Measurements from ENCODE around the gene SCAF1. TPM values are rescaled to one million over a fixed set of nuclear protein-coding genes. Genes with fewer than 3 reads are reported as not detected.

Gene SCAF1
- total RNA-seq, 2 donors from 2014 or later, result 84.8 to 94.5 TPM

- H3K36me3 ChIP-seq (ENCODE audit: control insufficient read depth, insufficient read depth, low read length), result peaks cover 42% of the 10 kb centered on the region
- DNase-seq, result no peak
- WGBS, 2 experiments (ENCODE audit: insufficient coverage in 1 of 2, insufficient read length in 1 of 2), result 86 to 100% methylated on average over 1 to 2 of the region's 2 CpGs
- no peak overlapping the region for H3K9ac ChIP-seq (ENCODE audit: extremely low read depth, low read length, poor library complexity, severe bottlenecking)
- peak overlapping the region; percentile 97 for H3K4me3 ChIP-seq (ENCODE audit: low read length)
- Mint-ChIP-seq H3K4me1 (peaks cover 39% of the 10 kb centered on the region), H3K36me3 (ENCODE audit: low read depth) (peaks cover 30% of the 10 kb centered on the region), H3K27ac (peak overlapping the region; percentile 29), H3K27me3 (ENCODE audit: insufficient read depth) (peaks cover 11% of the 10 kb centered on the region), H3K9me3 (no peaks in the 10 kb centered on the region), H3K4me3 (peak overlapping the region; percentile 99)
- no peak overlapping the region for H3K27ac ChIP-seq (ENCODE audit: low read depth, low read length)
- no peaks in the 10 kb centered on the region for H3K9me3 ChIP-seq (ENCODE audit: control insufficient read depth, low read length)
- no peaks in the 10 kb centered on the region for H3K27me3 ChIP-seq (ENCODE audit: control insufficient read depth, insufficient read depth, low read length, poor library complexity, severe bottlenecking)
- H3K4me1 ChIP-seq (ENCODE audit: control insufficient read depth, insufficient read depth, low read length), result peaks cover 4% of the 10 kb centered on the region
- no peak for TF ChIP-seq CTCF (conservative IDR thresholded peaks at IDR 0.05)
Observed at GRCh38 chr19:49643466-49643865, 1.5 kb downstream of the SCAF1 start.

- Histone ChIP-seq H3K9ac (ENCODE audit: extremely low read depth, low read length, poor library complexity, severe bottlenecking) (no peak overlapping the region), H3K9me3 (ENCODE audit: control insufficient read depth, low read length) (no peaks in the 10 kb centered on the region), H3K4me3 (ENCODE audit: low read length) (no peak overlapping the region), H3K27ac (ENCODE audit: low read depth, low read length) (no peak overlapping the region), H3K36me3 (ENCODE audit: control insufficient read depth, insufficient read depth, low read length) (peaks cover 58% of the 10 kb centered on the region), H3K4me1 (ENCODE audit: control insufficient read depth, insufficient read depth, low read length) (peaks cover 4% of the 10 kb centered on the region), H3K27me3 (ENCODE audit: control insufficient read depth, insufficient read depth, low read length, poor library complexity, severe bottlenecking) (no peaks in the 10 kb centered on the region)
- DNase-seq, result no peak
- Mint-ChIP-seq H3K4me3 (no peak overlapping the region), H3K27me3 (ENCODE audit: insufficient read depth) (no peaks in the 10 kb centered on the region), H3K4me1 (peaks cover 27% of the 10 kb centered on the region), H3K27ac (peak overlapping the region; percentile 74), H3K36me3 (ENCODE audit: low read depth) (peaks cover 41% of the 10 kb centered on the region), H3K9me3 (no peaks in the 10 kb centered on the region)
- TF ChIP-seq CTCF (conservative IDR thresholded peaks at IDR 0.05), result no peak
- 97 to 98% methylated on average over 7 to 11 of the region's 11 CpGs for WGBS, 2 experiments (ENCODE audit: insufficient coverage in 1 of 2, insufficient read length in 1 of 2)
Observed at GRCh38 chr19:49645592-49645991, 3.6 kb downstream of the SCAF1 start.

- Mint-ChIP-seq H3K27me3 (ENCODE audit: insufficient read depth) (no peaks in the 10 kb centered on the region), H3K4me3 (no peak overlapping the region), H3K4me1 (peaks cover 23% of the 10 kb centered on the region), H3K27ac (peak overlapping the region; percentile 10), H3K9me3 (no peaks in the 10 kb centered on the region), H3K36me3 (ENCODE audit: low read depth) (peaks cover 43% of the 10 kb centered on the region)
- no peak overlapping the region for H3K4me3 ChIP-seq (ENCODE audit: low read length)
- H3K9ac ChIP-seq (ENCODE audit: extremely low read depth, low read length, poor library complexity, severe bottlenecking), result no peak overlapping the region
- WGBS, 2 experiments (ENCODE audit: insufficient coverage in 1 of 2, insufficient read length in 1 of 2), result 83 to 95% methylated on average over 1 to 13 of the region's 13 CpGs
- no peak overlapping the region for H3K27ac ChIP-seq (ENCODE audit: low read depth, low read length)
- H3K27me3 ChIP-seq (ENCODE audit: control insufficient read depth, insufficient read depth, low read length, poor library complexity, severe bottlenecking), result no peaks in the 10 kb centered on the region
- no peaks in the 10 kb centered on the region for H3K9me3 ChIP-seq (ENCODE audit: control insufficient read depth, low read length)
- H3K36me3 ChIP-seq (ENCODE audit: control insufficient read depth, insufficient read depth, low read length), result peaks cover 58% of the 10 kb centered on the region
- no peak for DNase-seq
- H3K4me1 ChIP-seq (ENCODE audit: control insufficient read depth, insufficient read depth, low read length), result peaks cover 4% of the 10 kb centered on the region
- TF ChIP-seq CTCF (conservative IDR thresholded peaks at IDR 0.05), result no peak
Observed at GRCh38 chr19:49645995-49646394, 4.0 kb downstream of the SCAF1 start.

All from endodermal cell (in vitro differentiated cells).